RWPE2 (cell line): ENCODE data around the gene KIAA1671.

Source experiments
- ATAC-seq: fragments of 200-7000 bp; cut with Tn5 transposase; 3 replicates; pipeline ENCODE4 v1.9.1; 2021; ENCODE audit warnings: low read depth
- DNase-seq: peaks from one replicate; pipeline ENCODE4 v3.0.0-alpha.2; 2020; ENCODE audit warnings: low spot score
- H3K27ac ChIP-seq: fragments of 450-650 bp; 2 replicates; pipeline ENCODE4 v1.5.1; 2017; ENCODE audit warnings: mild to moderate bottlenecking; ENCODE audit not compliant: poor library complexity, severe bottlenecking
- H3K27me3 ChIP-seq: fragments of 250-450 bp; sonication (Bioruptor Pico); 2 replicates; pipeline ENCODE4 v1.5.1; 2021; ENCODE audit warnings: mild to moderate bottlenecking, moderate library complexity; ENCODE audit not compliant: insufficient read depth, poor library complexity, severe bottlenecking
- H3K36me3 ChIP-seq: fragments of 250-450 bp; sonication (Bioruptor Pico); 2 replicates; pipeline ENCODE4 v1.5.1; 2020; ENCODE audit warnings: low read depth, mild to moderate bottlenecking, moderate library complexity
- H3K4me1 ChIP-seq: fragments of 250-450 bp; sonication (Bioruptor Pico); 2 replicates; pipeline ENCODE4 v1.5.1; 2021; ENCODE audit warnings: mild to moderate bottlenecking, moderate library complexity; ENCODE audit not compliant: insufficient read depth, poor library complexity, severe bottlenecking
- H3K4me3 ChIP-seq: fragments of 250-450 bp; sonication (Bioruptor Pico); 2 replicates; pipeline ENCODE4 v1.5.1; 2021; ENCODE audit warnings: mild to moderate bottlenecking, moderate library complexity; ENCODE audit not compliant: severe bottlenecking
- H3K9me3 ChIP-seq: fragments of 250-450 bp; sonication (Bioruptor Pico); 2 replicates; pipeline ENCODE4 v1.5.1; 2021; ENCODE audit warnings: mild to moderate bottlenecking, moderate library complexity; ENCODE audit not compliant: severe bottlenecking
- CTCF ChIP-seq: fragments of 450-650 bp; IDR thresholded peaks from one replicate; pipeline ENCODE4 v1.5.1; 2017; ENCODE audit warnings: mild to moderate bottlenecking, moderate library complexity; ENCODE audit not compliant: poor library complexity, severe bottlenecking

KIAA1671 gene

GRCh38 chr22:24954114-24954463 is 1.6 kb downstream of the KIAA1671 start:
- peak overlapping the region; percentile 89 for H3K27ac ChIP-seq

GRCh38 chr22:24954856-24955255 is 2.3 kb downstream of the KIAA1671 start:
- DNase-seq (no peak), ATAC-seq (no peak)
- Histone ChIP-seq H3K27ac (peak overlapping the region; percentile 89), H3K4me3 (no peak overlapping the region), H3K27me3 (no peaks in the 10 kb centered on the region), H3K4me1 (peaks cover 39% of the 10 kb centered on the region), H3K36me3 (peaks cover 19% of the 10 kb centered on the region), H3K9me3 (no peaks in the 10 kb centered on the region)
- no peak for TF ChIP-seq CTCF

More at GRCh38 chr22:24954114-24954463, 1.6 kb downstream of the KIAA1671 start:
- Histone ChIP-seq H3K9me3 (no peaks in the 10 kb centered on the region), H3K4me1 (peaks cover 39% of the 10 kb centered on the region), H3K36me3 (peaks cover 13% of the 10 kb centered on the region), H3K27me3 (no peaks in the 10 kb centered on the region), H3K4me3 (peak overlapping the region; percentile 87)
- DNase-seq (no peak), ATAC-seq (no peak)
- TF ChIP-seq CTCF: no peak

GRCh38 chr22:24957043-24957442 is 4.5 kb downstream of the KIAA1671 start:
- no peak for TF ChIP-seq CTCF

GRCh38 chr22:24961217-24961844 is 8.8 kb downstream of the KIAA1671 start:
- no peak for ATAC-seq

More at GRCh38 chr22:24957043-24957442, 4.5 kb downstream of the KIAA1671 start:
- Histone ChIP-seq H3K27me3 (no peaks in the 10 kb centered on the region), H3K4me1 (peaks cover 27% of the 10 kb centered on the region), H3K4me3 (no peak overlapping the region), H3K27ac (peak overlapping the region; percentile 89), H3K36me3 (peaks cover 35% of the 10 kb centered on the region), H3K9me3 (no peaks in the 10 kb centered on the region)
- DNase-seq (no peak), ATAC-seq (peak; percentile 38; the same call in 2 of the 3 replicates)

More at GRCh38 chr22:24961217-24961844, 8.8 kb downstream of the KIAA1671 start:
- H3K27ac ChIP-seq: no peak overlapping the region
- no peaks in the 10 kb centered on the region for H3K9me3 ChIP-seq
- no peak overlapping the region for H3K4me3 ChIP-seq
- no peaks in the 10 kb centered on the region for H3K27me3 ChIP-seq
- H3K36me3 ChIP-seq: peaks cover 29% of the 10 kb centered on the region
- DNase-seq: no peak
- H3K4me1 ChIP-seq: peaks cover 17% of the 10 kb centered on the region
- no peak for TF ChIP-seq CTCF
